Loucy (cell line): Measurements from ENCODE around the gene KCNMA1.
A peak's percentile ranks its signal among the peaks of the same experiment; 100 is the strongest.

Experiments used
- H2AFZ ChIP-seq: fragments of 200-600 bp; sonication (generic); 2 replicates; pipeline ENCODE4 v1.6.0; 2016; ENCODE audit warnings: antibody characterized with exemption, mild to moderate bottlenecking, low read length, moderate library complexity
- H3F3A ChIP-seq: fragments of 200-600 bp; 2 replicates; pipeline ENCODE4 v1.6.0; 2016; ENCODE audit warnings: antibody characterized with exemption, low read depth, mild to moderate bottlenecking
- H3K27me3 ChIP-seq: fragments of 200-600 bp; sonication (generic); 2 replicates; pipeline ENCODE4 v1.6.1; 2014; ENCODE audit warnings: low read length, mild to moderate bottlenecking; ENCODE audit not compliant: insufficient read depth, poor library complexity, severe bottlenecking
- H3K36me3 ChIP-seq: fragments of 200-600 bp; sonication (generic); 2 replicates; pipeline ENCODE4 v1.6.1; 2016; ENCODE audit warnings: low read length; ENCODE audit not compliant: insufficient read depth
- H3K4me1 ChIP-seq: fragments of 200-600 bp; sonication (generic); 2 replicates; pipeline ENCODE4 v1.5.1; 2014; ENCODE audit warnings: low read length, mild to moderate bottlenecking; ENCODE audit not compliant: insufficient read depth, poor library complexity, severe bottlenecking
- H3K4me2 ChIP-seq: fragments of 200-600 bp; sonication (generic); 2 replicates; pipeline ENCODE4 v1.6.0; 2014; ENCODE audit warnings: antibody characterized with exemption, low read length, low read depth, mild to moderate bottlenecking; ENCODE audit not compliant: poor library complexity, severe bottlenecking
- H3K4me3 ChIP-seq: fragments of 200-600 bp; sonication (generic); 2 replicates; pipeline ENCODE4 v1.5.1; 2014; ENCODE audit warnings: low read length, mild to moderate bottlenecking, mixed read lengths; ENCODE audit not compliant: poor library complexity, severe bottlenecking
- H3K79me2 ChIP-seq: fragments of 200-600 bp; sonication (generic); 2 replicates; pipeline ENCODE4 v1.6.1; 2014; ENCODE audit warnings: low read length; ENCODE audit not compliant: insufficient read depth
- H3K9ac ChIP-seq: fragments of 200-600 bp; sonication (generic); 2 replicates; pipeline ENCODE4 v1.6.0; 2014; ENCODE audit warnings: mild to moderate bottlenecking, low read depth, low read length, moderate library complexity; ENCODE audit not compliant: poor library complexity, severe bottlenecking
- H3K9me2 ChIP-seq: fragments of 200-600 bp; sonication (generic); replicated peaks from 2 replicates; pipeline ENCODE4 v1.6.1; 2016; ENCODE audit warnings: low read depth, low read length, mixed read lengths
- H3K9me3 ChIP-seq: fragments of 200-600 bp; sonication (generic); 2 replicates; pipeline ENCODE4 v1.6.1; 2014; ENCODE audit warnings: mild to moderate bottlenecking, antibody characterized with exemption, low read length, low read depth; ENCODE audit not compliant: insufficient read depth
- H4K20me1 ChIP-seq: fragments of 200-600 bp; sonication (generic); 2 replicates; pipeline ENCODE4 v1.6.0; 2014; ENCODE audit warnings: antibody characterized with exemption, low read length, mild to moderate bottlenecking; ENCODE audit not compliant: insufficient read depth, poor library complexity, severe bottlenecking
- EZH2phosphoT487 ChIP-seq: fragments of 200-600 bp; IDR thresholded peaks from 2 replicates; pipeline ENCODE4 v1.6.1; 2018; ENCODE audit warnings: antibody characterized with exemption, mild to moderate bottlenecking, moderate library complexity, borderline replicate concordance
- TF ChIP-seq, protein P1 (sequence below): fragments of 200-600 bp; sonication (generic); conservative IDR thresholded peaks from 2 replicates; pipeline ENCODE4 v1.5.1; 2014; ENCODE audit warnings: mild to moderate bottlenecking, antibody characterized with exemption, low read length

Gene KCNMA1

DNA sequence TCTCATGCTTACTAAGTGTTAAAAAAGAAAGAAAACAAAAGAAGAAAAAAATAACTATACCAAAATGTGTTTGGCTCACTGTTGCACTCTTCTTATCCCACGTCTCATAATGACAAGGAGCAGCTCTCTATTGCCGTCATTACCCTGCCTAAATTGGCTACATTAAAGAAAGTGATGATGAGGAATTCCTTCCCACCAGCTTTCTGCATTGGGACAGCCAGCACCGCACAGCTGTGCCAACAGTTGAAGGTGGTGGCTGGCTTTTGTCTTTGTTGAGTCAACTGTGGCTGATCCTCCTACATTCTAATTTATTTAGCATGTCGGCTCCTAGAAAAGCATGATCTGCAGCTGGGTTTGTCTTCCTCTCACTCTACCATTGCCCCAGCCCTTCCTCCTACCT, 751.8 kb downstream of the KCNMA1 start:
- Histone ChIP-seq H2AFZ (peak overlapping the region; percentile 69), H4K20me1 (no peaks in the 10 kb centered on the region), H3K36me3 (no peaks in the 10 kb centered on the region), H3K9ac (peak overlapping the region; percentile 31), H3K4me1 (peaks cover 54% of the 10 kb centered on the region), H3K79me2 (no peaks in the 10 kb centered on the region), H3K4me3 (no peak overlapping the region), H3K4me2 (peak overlapping the region; percentile 50), H3K9me2 (no peaks in the 10 kb centered on the region), H3K27me3 (no peaks in the 10 kb centered on the region), H3F3A (peaks cover 12% of the 10 kb centered on the region; the same call in 1 of the 2 replicates), H3K9me3 (no peaks in the 10 kb centered on the region)
- no peak for TF ChIP-seq EZH2phosphoT487
- TF ChIP-seq, protein P1, sequence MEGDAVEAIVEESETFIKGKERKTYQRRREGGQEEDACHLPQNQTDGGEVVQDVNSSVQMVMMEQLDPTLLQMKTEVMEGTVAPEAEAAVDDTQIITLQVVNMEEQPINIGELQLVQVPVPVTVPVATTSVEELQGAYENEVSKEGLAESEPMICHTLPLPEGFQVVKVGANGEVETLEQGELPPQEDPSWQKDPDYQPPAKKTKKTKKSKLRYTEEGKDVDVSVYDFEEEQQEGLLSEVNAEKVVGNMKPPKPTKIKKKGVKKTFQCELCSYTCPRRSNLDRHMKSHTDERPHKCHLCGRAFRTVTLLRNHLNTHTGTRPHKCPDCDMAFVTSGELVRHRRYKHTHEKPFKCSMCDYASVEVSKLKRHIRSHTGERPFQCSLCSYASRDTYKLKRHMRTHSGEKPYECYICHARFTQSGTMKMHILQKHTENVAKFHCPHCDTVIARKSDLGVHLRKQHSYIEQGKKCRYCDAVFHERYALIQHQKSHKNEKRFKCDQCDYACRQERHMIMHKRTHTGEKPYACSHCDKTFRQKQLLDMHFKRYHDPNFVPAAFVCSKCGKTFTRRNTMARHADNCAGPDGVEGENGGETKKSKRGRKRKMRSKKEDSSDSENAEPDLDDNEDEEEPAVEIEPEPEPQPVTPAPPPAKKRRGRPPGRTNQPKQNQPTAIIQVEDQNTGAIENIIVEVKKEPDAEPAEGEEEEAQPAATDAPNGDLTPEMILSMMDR, result no peak

DNA sequence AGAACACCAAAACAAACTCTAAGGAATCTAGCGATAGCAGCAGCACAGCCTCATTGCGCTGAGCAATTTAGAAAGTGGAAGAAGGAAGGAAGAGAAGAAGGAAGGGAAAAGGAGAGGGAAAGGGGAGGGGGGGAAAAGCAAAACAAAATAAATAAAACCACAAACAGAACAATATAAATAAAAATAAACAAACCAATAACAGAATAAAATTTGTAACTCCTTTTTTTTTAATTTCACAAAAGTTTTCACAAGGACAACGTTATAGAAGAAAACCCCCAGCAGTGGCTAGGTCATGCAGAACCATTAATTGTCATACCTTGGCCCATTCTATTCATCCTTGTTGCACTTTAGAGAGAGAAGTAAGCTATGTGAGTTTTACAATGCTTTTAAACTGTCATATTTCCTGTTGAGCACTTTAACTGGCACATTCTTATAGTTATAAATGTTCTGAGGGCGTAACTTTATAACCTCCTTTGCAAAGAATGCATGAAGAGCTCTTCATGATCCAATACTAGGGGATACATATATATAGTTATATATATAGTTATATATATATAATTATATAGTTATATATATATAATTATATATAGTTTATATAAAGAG, 752.8 kb downstream of the KCNMA1 start:
- Histone ChIP-seq H3K4me1 (peaks cover 65% of the 10 kb centered on the region), H3K36me3 (no peaks in the 10 kb centered on the region), H3K9me2 (no peaks in the 10 kb centered on the region), H3K4me2 (peak overlapping the region; percentile 78), H3K9me3 (no peaks in the 10 kb centered on the region), H3F3A (peaks cover 12% of the 10 kb centered on the region; the same call in 1 of the 2 replicates), H3K9ac (peak overlapping the region; percentile 73), H3K4me3 (peak overlapping the region; percentile 40), H3K27me3 (no peaks in the 10 kb centered on the region), H3K79me2 (no peaks in the 10 kb centered on the region), H4K20me1 (no peaks in the 10 kb centered on the region), H2AFZ (no peak overlapping the region)
- TF ChIP-seq, protein P1, result no peak
- no peak for TF ChIP-seq EZH2phosphoT487

DNA sequence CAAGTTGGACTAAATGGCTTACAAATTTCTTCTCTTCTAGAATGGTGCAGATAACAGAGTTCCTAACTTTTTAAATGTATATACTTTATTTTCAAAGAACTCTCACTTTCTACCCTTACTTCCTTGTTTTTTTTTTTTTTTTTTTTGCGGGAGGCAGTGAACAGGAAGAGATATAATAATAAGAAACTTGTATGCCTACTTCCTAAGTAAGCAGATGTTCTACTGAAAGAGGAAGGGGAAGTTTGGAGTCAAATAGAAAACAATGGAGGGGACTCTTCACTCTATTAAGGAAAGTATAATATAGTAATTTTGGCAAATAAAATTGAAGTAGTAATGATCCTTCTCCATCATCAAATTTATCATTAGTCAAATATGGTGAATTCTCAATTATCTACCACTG, 754.0 kb downstream of the KCNMA1 start:
- Histone ChIP-seq H3K9ac (peak overlapping the region; percentile 73), H3K9me3 (no peaks in the 10 kb centered on the region), H2AFZ (peak overlapping the region; percentile 20; the same call in 1 of the 2 replicates), H3K27me3 (no peaks in the 10 kb centered on the region), H3K79me2 (no peaks in the 10 kb centered on the region), H3K4me2 (peak overlapping the region; percentile 78), H3K9me2 (no peaks in the 10 kb centered on the region), H3F3A (peaks cover 12% of the 10 kb centered on the region; the same call in 1 of the 2 replicates), H3K4me3 (peak overlapping the region; percentile 47), H3K36me3 (no peaks in the 10 kb centered on the region), H4K20me1 (no peaks in the 10 kb centered on the region), H3K4me1 (peaks cover 70% of the 10 kb centered on the region)
- TF ChIP-seq, protein P1, result no peak
- no peak for TF ChIP-seq EZH2phosphoT487
